GM18951 (cell line): ENCODE results near the gene REL.
"Not testable (repeated sequence)": the region's sequence is repeated elsewhere in the genome, so short reads cannot be mapped to it uniquely, and the experiment has no call there.

ENCODE experiments used
- POLR2A ChIP-seq: IDR thresholded peaks from 4 replicates; pipeline ENCODE4 v1.6.1; 2011; ENCODE audit warnings: mild to moderate bottlenecking; ENCODE audit not compliant: insufficient read length, insufficient read depth; ENCODE audit errors: extremely low read depth
- in situ Hi-C: fragments of 300-500 bp; cut with MboI; formaldehyde crosslinking; loops from one replicate; pipeline ENCODE4 v1.12.0; 2022; ENCODE audit warnings: low sequenced_read_pairs, mixed read lengths, inconsistent platforms; ENCODE audit not compliant: unreplicated experiment

The REL gene

DNA sequence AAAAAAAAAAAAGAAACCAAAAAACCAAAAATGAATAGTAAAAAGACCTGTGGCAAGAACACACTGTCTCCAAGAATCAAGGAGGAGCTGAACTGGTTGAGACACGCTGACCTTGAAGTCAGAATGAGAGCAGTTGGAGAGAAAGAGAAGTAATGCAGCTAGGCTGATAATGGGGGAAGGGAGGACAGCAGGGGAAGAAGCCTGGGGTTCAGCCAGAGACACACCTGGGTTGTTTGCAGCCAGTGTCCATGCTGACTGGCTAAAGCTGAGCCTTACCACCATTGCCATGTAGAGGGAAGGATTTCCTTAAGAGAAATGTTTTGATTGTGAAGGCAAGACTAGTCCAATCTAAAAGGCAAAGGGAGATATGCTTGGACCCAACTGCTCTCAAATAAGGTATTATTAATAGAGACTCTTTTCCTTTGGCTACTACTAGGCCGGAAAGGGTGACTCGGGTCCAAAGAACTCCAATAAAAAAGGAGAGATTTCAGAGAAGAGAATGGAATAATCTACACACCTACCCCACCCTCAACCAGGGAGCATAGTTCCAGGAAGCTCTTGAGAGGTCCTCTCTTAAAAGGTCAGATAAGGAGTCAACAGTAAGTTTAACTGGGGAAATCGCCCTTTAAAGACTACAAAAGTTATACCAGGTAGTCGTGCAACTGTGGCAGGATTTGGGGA is 25.2 kb upstream of the REL start:
- no peak for TF ChIP-seq POLR2A
- in situ Hi-C loops = no loop called here

DNA sequence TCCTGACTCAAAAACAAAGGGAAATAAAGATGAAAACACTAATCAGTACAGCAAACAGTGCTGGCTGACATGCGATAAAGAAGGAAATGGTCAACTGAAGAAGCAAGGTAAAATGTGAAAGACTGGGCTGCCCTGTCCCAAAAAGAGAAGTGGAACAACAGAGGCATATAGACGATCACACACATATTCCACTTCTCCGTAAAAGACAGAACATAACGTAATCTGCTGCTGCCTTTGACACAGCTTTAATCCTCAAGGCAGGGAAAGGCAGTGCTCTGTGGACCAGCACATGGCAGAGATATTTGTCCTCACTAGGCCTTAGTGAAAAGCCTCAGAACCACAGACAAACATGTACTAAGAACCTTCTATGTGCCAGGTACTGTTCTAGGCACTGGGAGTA is 24.3 kb upstream of the REL start:
- in situ Hi-C loops = no loop called here
- TF ChIP-seq POLR2A = no peak

- no peak for TF ChIP-seq POLR2A
- in situ Hi-C loops = no loop called here
Measured at GRCh38 chr2:60858897-60859311, 22.5 kb upstream of the REL start.

DNA sequence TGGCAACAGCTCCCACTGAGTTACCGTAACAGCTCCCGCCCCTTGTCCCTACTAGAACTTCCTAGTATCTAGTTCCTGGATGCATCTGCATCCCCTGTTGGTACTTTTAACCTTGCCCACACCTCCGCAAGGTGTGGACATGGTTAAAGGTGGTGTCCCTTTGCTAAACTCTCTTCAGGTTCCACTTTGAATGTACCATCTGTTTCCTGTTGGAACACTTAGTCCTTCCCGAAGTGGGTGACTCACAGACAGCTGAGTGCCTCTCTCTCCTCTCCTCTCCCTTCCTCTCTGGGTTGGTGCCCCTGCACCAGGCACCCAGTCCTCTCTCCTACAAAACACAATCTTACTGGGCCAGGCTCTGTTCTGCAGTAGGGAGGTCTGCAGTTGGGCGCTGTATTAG is 19.6 kb upstream of the REL start:
- TF ChIP-seq POLR2A = no peak
- in situ Hi-C loops = no loop called here

- in situ Hi-C loops = no loop called here
- TF ChIP-seq POLR2A = no peak
Measured at GRCh38 chr2:60862642-60863041, 18.7 kb upstream of the REL start.

DNA sequence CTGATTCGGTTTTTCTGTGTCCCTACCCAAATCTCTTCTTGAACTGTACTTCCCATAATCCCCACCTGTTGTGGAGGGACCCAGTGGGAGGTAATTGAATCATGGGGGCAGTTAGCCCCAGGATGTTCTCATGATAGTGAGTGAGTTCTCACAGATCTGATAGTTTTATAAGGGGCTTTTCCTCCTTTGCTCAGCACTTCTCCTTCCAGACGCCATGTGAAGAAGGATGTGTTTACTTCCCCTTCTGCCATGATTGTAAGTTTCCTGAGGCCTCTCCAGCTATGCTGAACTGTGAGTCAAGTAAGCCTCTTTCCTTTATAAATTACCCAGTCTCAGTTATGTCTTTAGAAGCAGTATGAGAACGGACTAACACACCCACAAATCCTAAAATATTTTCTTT is 16.0 kb upstream of the REL start:
- in situ Hi-C loops = not testable (repeated sequence)

DNA sequence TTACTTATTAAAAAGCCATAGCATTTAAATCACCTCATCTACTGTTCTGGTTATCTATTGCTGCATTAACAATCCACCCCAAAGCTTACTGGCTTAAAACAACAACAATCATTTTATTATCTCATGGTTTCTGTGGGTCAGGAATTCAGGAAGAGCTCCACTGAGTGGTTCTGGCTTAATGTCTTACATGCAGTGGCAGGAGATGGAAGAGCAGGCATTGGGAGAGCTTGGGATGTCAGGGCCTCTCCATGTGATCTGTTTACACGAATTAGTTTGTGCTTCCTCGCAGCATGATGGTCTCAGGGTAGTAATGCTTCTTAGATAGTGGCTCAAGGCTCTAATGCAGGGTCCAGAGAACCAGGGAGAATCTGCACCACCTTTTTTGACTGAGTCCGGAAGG is 14.4 kb upstream of the REL start:
- TF ChIP-seq POLR2A = no peak
- in situ Hi-C loops = no loop called here

DNA sequence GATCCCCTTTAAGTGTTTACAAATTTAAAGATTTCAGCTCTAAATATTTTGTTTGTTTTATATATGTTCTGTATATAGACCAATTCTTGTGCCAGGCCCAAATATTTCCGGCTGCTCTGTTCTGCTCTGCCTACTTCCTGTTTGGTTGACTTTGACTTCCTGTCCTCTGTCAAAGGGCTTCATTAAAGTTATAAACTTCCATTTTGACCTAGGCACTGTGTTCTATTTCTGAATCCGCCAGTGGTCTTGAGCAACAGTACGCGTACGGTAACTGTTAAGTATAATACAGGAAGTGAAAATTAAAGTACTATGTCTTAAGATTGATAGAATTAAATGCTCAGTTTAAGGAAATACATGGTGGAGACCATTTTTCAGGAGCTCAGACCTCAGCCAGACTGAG is 13.5 kb upstream of the REL start:
- TF ChIP-seq POLR2A = no peak
- in situ Hi-C loops = no loop called here

- TF ChIP-seq POLR2A = no peak
- in situ Hi-C loops = no loop called here
Measured at GRCh38 chr2:60868589-60869273, 12.6 kb upstream of the REL start.

DNA sequence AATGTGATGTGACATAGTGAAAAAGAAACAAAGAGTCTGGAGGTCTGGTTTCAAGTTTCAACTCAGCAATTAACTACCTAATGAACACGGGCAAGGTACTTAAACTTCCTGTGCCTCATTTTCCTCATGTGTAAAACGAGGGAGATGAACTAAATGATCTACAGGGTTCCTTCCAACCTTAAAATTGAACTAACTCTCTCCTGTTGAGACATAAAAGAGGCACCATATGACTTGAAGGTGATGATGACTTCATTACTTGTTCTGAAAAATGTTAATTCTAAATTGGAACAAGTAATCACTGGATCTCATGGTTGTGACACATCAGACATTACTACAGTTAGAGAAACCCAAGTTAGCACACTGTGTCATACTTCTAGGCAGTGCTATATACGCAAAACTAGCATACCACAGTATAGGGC is 8.9 kb upstream of the REL start:
- TF ChIP-seq POLR2A = no peak
- in situ Hi-C loops = no loop called here

DNA sequence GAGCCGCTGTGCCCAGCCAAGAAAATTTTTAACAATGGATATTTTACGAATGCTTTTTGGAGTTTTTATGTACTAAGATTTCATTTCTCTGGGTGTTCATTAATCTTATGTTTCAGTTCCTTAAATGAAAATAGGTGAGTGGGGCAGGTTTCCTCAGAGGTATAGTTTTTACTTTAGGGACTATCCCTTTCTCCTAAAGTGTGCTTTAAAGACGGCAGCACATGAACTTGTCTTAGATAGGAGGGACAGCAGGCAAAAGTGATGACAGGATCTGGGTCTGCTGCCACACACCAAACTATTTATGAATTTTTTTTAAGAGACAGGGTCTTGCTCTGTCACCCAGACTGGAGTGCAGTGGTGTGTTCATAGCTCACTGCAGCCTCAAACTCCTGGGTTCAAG is 8.0 kb upstream of the REL start:
- no peak for TF ChIP-seq POLR2A
- in situ Hi-C loops = no loop called here

DNA sequence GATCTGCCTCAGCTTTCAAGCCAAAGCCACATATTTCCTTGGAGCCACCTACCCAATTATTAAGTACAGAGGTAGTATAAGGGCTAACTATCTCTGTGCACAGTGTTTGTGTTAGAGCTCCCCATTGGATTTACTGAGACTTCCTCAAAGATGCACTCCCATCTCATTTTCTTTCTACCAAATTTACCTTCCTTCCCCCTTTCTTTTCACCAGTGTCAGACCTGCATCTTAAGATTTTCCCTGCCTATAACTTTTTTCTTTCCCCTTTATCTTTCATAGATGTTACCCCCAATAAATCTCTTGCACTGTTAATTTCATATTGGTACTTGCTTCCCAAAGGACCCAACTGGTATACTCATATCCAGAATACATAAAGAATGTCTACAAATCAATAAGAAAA is 5.9 kb upstream of the REL start:
- in situ Hi-C loops = no loop called here
- no peak for TF ChIP-seq POLR2A

- in situ Hi-C loops = no loop called here
- TF ChIP-seq POLR2A = no peak
Measured at GRCh38 chr2:60880643-60881046, 729 bp upstream of the REL start.

DNA sequence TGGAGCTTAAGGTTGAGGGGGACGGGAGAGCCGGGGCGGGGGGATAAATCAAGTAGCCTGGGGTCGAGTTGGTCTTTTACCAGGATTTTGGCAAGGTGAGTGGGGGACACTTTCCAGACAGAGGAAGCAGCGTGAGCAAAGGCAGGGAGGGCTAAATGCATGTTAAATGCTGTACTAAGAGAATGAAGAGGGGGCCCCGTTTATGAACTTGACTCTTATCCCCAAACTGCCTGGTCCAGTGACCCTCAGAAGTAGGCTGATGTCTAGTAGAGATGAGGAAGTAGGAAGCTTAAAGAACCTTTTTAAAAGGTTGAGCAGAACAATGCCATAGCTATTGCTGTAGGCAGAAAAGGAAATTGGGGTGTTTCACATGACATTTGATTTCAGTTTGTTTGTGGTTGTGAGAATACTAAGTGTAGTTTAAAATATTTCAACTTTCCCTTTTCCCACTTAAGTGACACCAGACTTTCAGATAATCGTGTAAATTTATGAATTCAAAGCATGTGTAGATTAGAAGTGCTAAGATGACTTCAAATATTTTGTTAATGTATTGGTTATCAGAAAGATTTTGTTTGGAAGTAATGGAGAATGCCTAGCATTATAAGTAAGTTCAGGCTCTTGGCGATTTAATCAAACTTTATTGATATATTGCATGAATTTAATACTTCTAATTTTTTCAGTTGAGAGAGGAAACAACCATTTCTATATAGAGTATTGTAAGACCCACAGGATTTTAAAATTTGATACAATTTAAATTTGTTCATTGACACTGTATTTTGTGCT is 1.8 kb downstream of the REL start:
- peak; percentile 29 for TF ChIP-seq POLR2A
- in situ Hi-C loops = no loop called here

DNA sequence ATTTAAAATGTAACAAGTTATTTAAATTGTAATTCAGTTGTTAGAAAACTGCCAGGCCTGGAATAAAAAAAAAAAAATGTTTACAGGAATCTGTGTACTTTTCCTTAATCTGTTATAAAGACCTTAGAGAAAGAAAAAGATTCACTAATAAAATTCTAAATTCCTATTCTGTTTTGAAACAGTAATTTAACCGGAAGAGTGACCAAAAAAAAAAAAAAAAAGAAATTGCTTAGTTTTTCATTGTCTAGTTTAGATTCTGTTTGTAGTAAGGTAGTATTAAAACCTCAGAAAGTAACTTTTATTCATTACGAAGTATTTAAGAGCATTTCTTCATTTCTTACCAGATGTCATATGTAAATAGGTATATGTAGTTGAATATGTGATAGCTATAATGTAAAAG is 2.5 kb downstream of the REL start:
- no peak for TF ChIP-seq POLR2A
- in situ Hi-C loops = no loop called here
